ENCODE results near the gene ZKSCAN5.

Gene ZKSCAN5

GRCh38 chr7:99460651-99461050 lies 43.8 kb upstream of the ZKSCAN5 start:
- in situ Hi-C loops (cut with MboI; ENCODE audit: low pct_unique_long_range_greater_than_20kb, low sequenced_read_pairs, unreplicated experiment), result no loop called here
- DNase-seq (ENCODE audit: low spot score), result no peak

GRCh38 chr7:99461221-99461620 lies 43.2 kb upstream of the ZKSCAN5 start:
- in situ Hi-C loops (cut with MboI; ENCODE audit: low pct_unique_long_range_greater_than_20kb, low sequenced_read_pairs, unreplicated experiment), result no loop called here
- no peak for TF ChIP-seq CTCF (IDR thresholded peaks at IDR 0.05; ENCODE audit: extremely low read depth, insufficient read depth, missing control alignments)
- no peak for DNase-seq (ENCODE audit: low spot score)

More at GRCh38 chr7:99460651-99461050, 43.8 kb upstream of the ZKSCAN5 start:
- TF ChIP-seq CTCF (IDR thresholded peaks at IDR 0.05; ENCODE audit: extremely low read depth, insufficient read depth, missing control alignments), result no peak

- TF ChIP-seq CTCF (IDR thresholded peaks at IDR 0.05; ENCODE audit: extremely low read depth, insufficient read depth, missing control alignments), result no peak
- in situ Hi-C loops (cut with MboI; ENCODE audit: low pct_unique_long_range_greater_than_20kb, low sequenced_read_pairs, unreplicated experiment), result no loop called here
- no peak for DNase-seq (ENCODE audit: low spot score)
Observed at GRCh38 chr7:99465421-99465768, 39.1 kb upstream of the ZKSCAN5 start.

GRCh38 chr7:99468336-99468918 lies 36.0 kb upstream of the ZKSCAN5 start:
- in situ Hi-C loops (cut with MboI; ENCODE audit: low pct_unique_long_range_greater_than_20kb, low sequenced_read_pairs, unreplicated experiment), result no loop called here
- no peak for TF ChIP-seq CTCF (IDR thresholded peaks at IDR 0.05; ENCODE audit: extremely low read depth, insufficient read depth, missing control alignments)
- DNase-seq (ENCODE audit: low spot score), result no peak

- in situ Hi-C loops (cut with MboI; ENCODE audit: low pct_unique_long_range_greater_than_20kb, low sequenced_read_pairs, unreplicated experiment), result no loop called here
- no peak for DNase-seq (ENCODE audit: low spot score)
- no peak for TF ChIP-seq CTCF (IDR thresholded peaks at IDR 0.05; ENCODE audit: extremely low read depth, insufficient read depth, missing control alignments)
Observed at GRCh38 chr7:99469381-99470065, 34.9 kb upstream of the ZKSCAN5 start.

GRCh38 chr7:99472561-99473314 lies 31.7 kb upstream of the ZKSCAN5 start, which contains the start of gene ZNF789:
Gene ZNF789, plus strand, starts transcription at chr7:99472890. Its CDS starts 3,567 bp downstream, at chr7:99476457.
- in situ Hi-C loops (cut with MboI; ENCODE audit: low pct_unique_long_range_greater_than_20kb, low sequenced_read_pairs, unreplicated experiment), result no loop called here
- TF ChIP-seq CTCF (IDR thresholded peaks at IDR 0.05; ENCODE audit: extremely low read depth, insufficient read depth, missing control alignments), result no peak
- DNase-seq (ENCODE audit: low spot score), result peak; percentile 99
